Lung (tissue), 12 donors: ENCODE data around the gene SUSD1. TPM values are rescaled to one million over a fixed set of nuclear protein-coding genes. Genes with fewer than 3 reads are reported as not detected.
A peak's percentile ranks its signal among the peaks of the same experiment; 100 is the strongest.

Source experiments
- ATAC-seq: fragments of 200-7000 bp; cut with Tn5 transposase; one replicate; pipeline ENCODE4 v1.9.1; 2020; ENCODE audit warnings: moderate number of reproducible peaks; ENCODE audit not compliant: insufficient read depth, low FRiP score
- DNase-seq, 3 donors: peaks; one replicate each; pipeline ENCODE4 v3.0.0-alpha.2; 2013 to 2017
- H3K27ac ChIP-seq, 2 donors: one replicate each; pipeline ENCODE4 v1.5.1; 2013; ENCODE audit warnings: mild to moderate bottlenecking in 2 of 2, moderate library complexity in 2 of 2, control low read depth in 1 of 2, inconsistent platforms in 1 of 2, low read depth in 1 of 2, low read length in 1 of 2
- H3K27me3 ChIP-seq, 3 donors: one replicate each; pipeline ENCODE4 v1.5.1; 2013; ENCODE audit warnings: low read length in 2 of 3; ENCODE audit not compliant: control insufficient read depth in 3 of 3, insufficient read depth in 3 of 3
- H3K36me3 ChIP-seq, 4 donors: one replicate each; pipeline ENCODE4 v1.5.1; 2013; ENCODE audit warnings: low read length in 4 of 4, mild to moderate bottlenecking in 1 of 4, moderate library complexity in 1 of 4; ENCODE audit not compliant: control insufficient read depth in 4 of 4, insufficient read depth in 4 of 4
- H3K4me1 ChIP-seq, 5 donors: one replicate each; pipeline ENCODE4 v1.5.1; 2013; ENCODE audit warnings: low read length in 5 of 5, mild to moderate bottlenecking in 2 of 5, moderate library complexity in 1 of 5; ENCODE audit not compliant: control insufficient read depth in 5 of 5, insufficient read depth in 5 of 5
- H3K4me3 ChIP-seq: one replicate; pipeline ENCODE4 v1.5.1; 2013; ENCODE audit warnings: mild to moderate bottlenecking, control low read depth, moderate library complexity
- H3K9ac ChIP-seq, 2 donors: one replicate each; pipeline ENCODE4 v1.5.1; 2013; ENCODE audit warnings: low read length in 2 of 2, control low read depth in 1 of 2; ENCODE audit not compliant: insufficient read depth in 1 of 2
- H3K9me3 ChIP-seq, 4 donors: one replicate each; pipeline ENCODE4 v1.5.1; 2013; ENCODE audit warnings: low read length in 3 of 4, mild to moderate bottlenecking in 1 of 4, moderate library complexity in 1 of 4; ENCODE audit not compliant: control insufficient read depth in 4 of 4, insufficient read depth in 3 of 4
- CTCF ChIP-seq: IDR thresholded peaks from 2 replicates; pipeline ENCODE4 v1.5.1; 2012; ENCODE audit warnings: mild to moderate bottlenecking; ENCODE audit errors: control extremely low read depth, extremely low read depth
- WGBS, 2 donors: extraction: QIAGEN DNeasy Blood & Tissue Kit; methylation state at CpG; one replicate each; pipeline ENCODE4 v1.1.7; 2013; 5-methylcytosine and 5-hydroxymethylcytosine counted together
- polyA plus RNA-seq, 2 donors: library from polyadenylated mRNA; stranded (reverse); fragments of 200-250 nt; gene quantifications; one replicate each; pipeline ENCODE4 v1.2.1, GENCODE V29; 2013
- total RNA-seq, 2 donors: library from RNA; depleted of rRNA in 1 of 2; stranded (reverse); fragments of >200 nt in 1 of 2; gene quantifications; one replicate each; pipeline ENCODE4 v1.2.1, GENCODE V29; 2014 to 2021
- donor health status: control.
- donor health status: control.
- donor health status: Bipolar disorder and iron deficiency.
- donor health status: healthy.
- donor health status: DM: yes; HTN: yes; CAD: no.

Gene SUSD1
- total and polyA plus RNA-seq, 4 donors, result 4.4 to 26.6 (median 21.1) TPM

DNA sequence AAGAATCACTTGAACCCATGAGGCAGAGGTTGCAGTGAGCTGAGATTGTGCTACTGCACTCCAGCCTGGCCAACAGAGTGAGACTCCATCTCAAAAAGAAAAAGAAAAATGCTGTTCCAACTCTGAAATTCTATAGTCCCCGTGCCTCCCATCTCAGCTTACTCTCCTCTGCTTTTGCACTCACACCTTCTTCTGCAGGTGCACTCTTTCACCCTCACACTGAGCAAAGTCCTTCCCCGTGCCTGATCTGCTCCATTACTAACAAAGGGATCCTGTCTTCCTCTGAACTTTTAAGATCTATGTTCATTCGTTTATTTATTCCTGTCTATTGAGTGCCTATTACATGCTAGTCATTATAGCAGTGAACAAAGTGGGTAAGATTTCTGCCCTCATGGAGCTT, 47.8 kb downstream of the SUSD1 start:
- no peak for ATAC-seq
- WGBS, 2 donors, result 91 to 93% methylated on average over 3 of the region's 3 CpGs

GRCh38 chr9:112125951-112126388, 49.1 kb downstream of the SUSD1 start:
- Histone ChIP-seq H3K4me1 (peaks cover 0 to 4% (median 0%) of the 10 kb centered on the region in 5 donors), H3K27me3 (no peaks in the 10 kb centered on the region), H3K9ac (no peak overlapping the region), H3K27ac (no peak overlapping the region), H3K9me3 (no peaks in the 10 kb centered on the region), H3K4me3 (no peak overlapping the region), H3K36me3 (peaks cover 0 to 12% (median 2%) of the 10 kb centered on the region in 4 donors)
- ATAC-seq (no peak), DNase-seq (no peak)
- no peak for TF ChIP-seq CTCF
- WGBS, 2 donors, result 81 to 95% methylated on average over 1 of the region's 1 CpG

More for the DNA sequence above, 47.8 kb downstream of the SUSD1 start:
- no peaks in the 10 kb centered on the region for H3K4me1 ChIP-seq
- DNase-seq, result no peak
- no peak for TF ChIP-seq CTCF
- H3K9me3 ChIP-seq, result no peaks in the 10 kb centered on the region
- H3K27ac ChIP-seq, result no peak overlapping the region
- H3K9ac ChIP-seq, result no peak overlapping the region
- H3K27me3 ChIP-seq, result no peaks in the 10 kb centered on the region
- no peak overlapping the region for H3K4me3 ChIP-seq
- H3K36me3 ChIP-seq, result peaks cover 0 to 9% (median 2%) of the 10 kb centered on the region in 4 donors

GRCh38 chr9:112124156-112124555, 50.9 kb downstream of the SUSD1 start:
- DNase-seq, result peak in 1 of 3 donors; percentile 32

More at GRCh38 chr9:112124156-112124555, 50.9 kb downstream of the SUSD1 start:
- Histone ChIP-seq H3K4me3 (no peak overlapping the region), H3K27ac (no peak overlapping the region), H3K36me3 (peaks cover 0 to 12% (median 2%) of the 10 kb centered on the region in 4 donors), H3K9ac (no peak overlapping the region), H3K4me1 (peaks cover 0 to 9% (median 3%) of the 10 kb centered on the region in 5 donors), H3K27me3 (no peaks in the 10 kb centered on the region), H3K9me3 (no peaks in the 10 kb centered on the region)
- WGBS, 2 donors, result 73 to 95% methylated on average over 5 of the region's 5 CpGs
- TF ChIP-seq CTCF, result no peak
- ATAC-seq, result peak; percentile 13
